VCaP (cell line): ENCODE results near the gene MEDAG.
"Not testable (repeated sequence)": the region's sequence is repeated elsewhere in the genome, so short reads cannot be mapped to it uniquely, and the experiment has no call there.

Experiments used
- H3K27ac ChIP-seq: fragments of 450-650 bp; 2 replicates; pipeline ENCODE4 v1.5.1; 2017
- TF ChIP-seq, protein P1 (sequence below): fragments of 450-650 bp; conservative IDR thresholded peaks from 2 replicates; pipeline ENCODE4 v1.5.1; 2017; ENCODE audit warnings: mild to moderate bottlenecking, moderate library complexity

The MEDAG gene

DNA sequence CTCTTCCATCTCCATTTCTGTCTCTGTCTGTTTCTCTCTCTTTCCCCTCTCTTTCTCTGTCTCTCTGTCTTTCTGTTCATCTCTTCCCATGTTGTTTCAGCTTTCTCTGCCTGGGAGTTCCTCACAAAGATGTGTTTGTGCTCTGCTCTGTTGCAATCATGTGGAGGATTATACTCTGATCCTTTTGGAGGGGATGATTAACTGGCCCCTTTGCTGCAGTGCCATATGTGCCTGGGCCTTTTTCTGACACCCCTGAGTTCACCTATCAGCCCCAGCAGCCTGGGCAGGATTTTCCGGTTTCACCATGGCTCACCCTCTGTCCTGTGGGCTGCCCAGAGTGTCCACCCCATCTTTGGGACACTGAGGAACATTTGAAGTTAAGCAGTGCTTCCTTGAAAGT is 17.3 kb downstream of the MEDAG start:
- TF ChIP-seq, protein P1, sequence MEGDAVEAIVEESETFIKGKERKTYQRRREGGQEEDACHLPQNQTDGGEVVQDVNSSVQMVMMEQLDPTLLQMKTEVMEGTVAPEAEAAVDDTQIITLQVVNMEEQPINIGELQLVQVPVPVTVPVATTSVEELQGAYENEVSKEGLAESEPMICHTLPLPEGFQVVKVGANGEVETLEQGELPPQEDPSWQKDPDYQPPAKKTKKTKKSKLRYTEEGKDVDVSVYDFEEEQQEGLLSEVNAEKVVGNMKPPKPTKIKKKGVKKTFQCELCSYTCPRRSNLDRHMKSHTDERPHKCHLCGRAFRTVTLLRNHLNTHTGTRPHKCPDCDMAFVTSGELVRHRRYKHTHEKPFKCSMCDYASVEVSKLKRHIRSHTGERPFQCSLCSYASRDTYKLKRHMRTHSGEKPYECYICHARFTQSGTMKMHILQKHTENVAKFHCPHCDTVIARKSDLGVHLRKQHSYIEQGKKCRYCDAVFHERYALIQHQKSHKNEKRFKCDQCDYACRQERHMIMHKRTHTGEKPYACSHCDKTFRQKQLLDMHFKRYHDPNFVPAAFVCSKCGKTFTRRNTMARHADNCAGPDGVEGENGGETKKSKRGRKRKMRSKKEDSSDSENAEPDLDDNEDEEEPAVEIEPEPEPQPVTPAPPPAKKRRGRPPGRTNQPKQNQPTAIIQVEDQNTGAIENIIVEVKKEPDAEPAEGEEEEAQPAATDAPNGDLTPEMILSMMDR = no peak
- H3K27ac ChIP-seq = no peak overlapping the region

DNA sequence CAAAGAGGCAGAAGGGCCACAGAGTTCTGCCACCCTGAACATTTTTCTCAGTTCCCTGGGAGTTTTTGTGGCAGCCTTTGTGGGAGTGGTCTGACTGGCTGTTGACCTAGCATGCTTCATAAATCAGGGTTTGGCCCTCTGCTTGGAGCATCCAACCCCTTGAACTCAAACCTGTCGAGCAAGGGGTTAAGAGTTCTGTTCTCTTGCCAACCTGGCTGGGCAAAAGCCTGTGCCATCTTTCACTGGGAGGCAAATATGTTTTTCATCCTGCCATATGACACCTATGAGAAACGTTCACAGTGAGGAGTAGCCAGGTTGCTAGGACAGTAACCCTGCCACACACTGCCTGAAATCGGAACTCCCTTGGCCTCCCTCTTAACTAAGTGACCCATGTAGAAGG is 18.6 kb downstream of the MEDAG start:
- H3K27ac ChIP-seq = no peak overlapping the region
- TF ChIP-seq, protein P1 = no peak

DNA sequence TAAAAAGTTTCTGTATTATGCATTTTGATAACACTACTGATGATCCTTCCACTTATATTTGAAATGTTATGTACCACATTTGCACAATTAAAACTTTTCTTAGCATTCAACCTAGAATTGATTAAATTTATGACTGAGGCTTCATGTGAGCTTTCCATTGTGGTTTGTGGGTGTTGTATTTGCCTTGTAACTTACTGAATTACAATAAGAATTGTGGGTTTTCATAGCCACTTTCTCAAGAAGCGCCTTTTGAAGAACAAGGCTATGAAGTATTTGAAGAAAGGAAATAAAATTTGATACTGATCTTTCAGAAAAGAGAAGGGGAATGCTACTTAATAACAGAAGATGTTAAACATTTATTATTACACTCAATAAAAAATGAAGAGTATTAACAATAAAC is 19.4 kb downstream of the MEDAG start:
- H3K27ac ChIP-seq = no peak overlapping the region
- TF ChIP-seq, protein P1 = no peak

DNA sequence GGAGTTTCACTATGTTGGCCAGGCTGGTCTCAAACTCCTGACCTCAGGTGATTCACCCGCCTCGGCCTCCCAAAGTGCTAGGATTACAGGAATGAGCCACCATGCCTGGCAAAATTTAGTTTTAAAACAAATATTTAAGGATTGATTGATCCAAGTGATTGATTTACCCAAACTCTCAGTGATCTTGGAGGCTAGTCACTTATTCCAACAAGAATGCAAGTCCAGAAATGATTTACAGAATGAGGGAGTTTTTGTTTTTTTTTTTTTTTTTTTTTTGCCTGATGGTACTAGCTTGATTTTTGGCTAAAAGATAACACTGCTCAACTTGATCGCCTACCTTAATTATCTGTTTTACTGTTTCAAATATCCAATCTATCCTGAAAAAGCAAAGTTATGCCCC is 20.7 kb downstream of the MEDAG start:
- TF ChIP-seq, protein P1 = no peak
- no peak overlapping the region for H3K27ac ChIP-seq

DNA sequence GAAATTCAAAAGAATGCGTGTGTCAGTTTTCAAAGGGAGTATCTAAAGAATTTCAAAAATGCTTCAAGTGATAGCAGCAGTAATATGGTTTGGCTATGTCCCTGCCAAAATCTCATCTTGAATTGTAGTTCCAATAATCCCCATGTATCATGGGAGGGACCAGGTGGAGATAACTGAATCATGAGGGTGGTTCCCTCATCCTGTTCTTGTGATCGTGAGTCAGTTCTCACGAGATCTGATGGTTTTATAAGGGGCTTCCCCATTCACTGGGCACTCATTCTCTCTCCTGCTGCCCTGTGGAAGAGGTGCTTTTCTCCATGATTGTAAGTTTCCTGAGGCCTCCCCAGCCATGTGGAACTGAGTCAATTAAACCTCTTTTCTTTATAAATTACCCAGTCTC is 21.1 kb downstream of the MEDAG start:
- not testable (repeated sequence) for H3K27ac ChIP-seq

DNA sequence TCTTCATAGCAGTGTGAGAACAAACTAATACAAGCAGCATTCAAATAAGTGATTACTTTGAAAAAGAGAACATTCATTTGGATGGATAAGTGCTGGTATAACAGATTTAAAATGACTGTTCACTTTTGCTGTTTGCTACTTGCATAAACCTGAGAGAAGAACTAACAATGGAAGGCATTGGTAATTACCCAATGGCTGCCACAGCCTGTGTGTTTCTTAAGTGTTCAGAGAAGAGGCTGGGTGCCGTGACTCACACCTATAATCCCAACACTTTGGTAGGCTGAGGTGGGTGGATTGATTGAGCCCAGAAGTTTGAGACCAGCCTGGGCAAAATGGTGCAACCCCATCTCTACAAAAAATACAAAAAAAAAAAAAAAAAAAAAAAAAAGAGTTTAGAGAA is 21.5 kb downstream of the MEDAG start:
- H3K27ac ChIP-seq = no peak overlapping the region
- TF ChIP-seq, protein P1 = no peak

DNA sequence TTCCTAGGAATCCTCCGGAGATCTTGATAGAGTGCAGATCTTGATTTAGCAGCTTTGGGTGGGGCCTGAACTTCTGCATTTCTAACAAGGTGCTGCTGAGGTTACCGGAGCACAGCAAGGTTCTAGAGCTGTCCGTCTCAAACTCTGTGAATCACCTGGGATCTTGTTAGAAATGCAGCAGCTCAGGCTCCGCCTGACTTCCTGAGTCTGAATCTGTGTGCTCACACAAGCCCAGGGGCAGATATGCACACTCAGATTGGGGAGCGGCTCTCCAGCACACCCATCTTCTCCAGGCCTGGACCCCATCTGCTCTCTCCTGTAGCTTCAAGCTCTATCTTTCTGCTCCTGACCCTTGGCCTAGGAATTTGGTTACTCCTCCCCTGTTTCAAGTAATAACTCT is 22.9 kb downstream of the MEDAG start:
- TF ChIP-seq, protein P1 = no peak

DNA sequence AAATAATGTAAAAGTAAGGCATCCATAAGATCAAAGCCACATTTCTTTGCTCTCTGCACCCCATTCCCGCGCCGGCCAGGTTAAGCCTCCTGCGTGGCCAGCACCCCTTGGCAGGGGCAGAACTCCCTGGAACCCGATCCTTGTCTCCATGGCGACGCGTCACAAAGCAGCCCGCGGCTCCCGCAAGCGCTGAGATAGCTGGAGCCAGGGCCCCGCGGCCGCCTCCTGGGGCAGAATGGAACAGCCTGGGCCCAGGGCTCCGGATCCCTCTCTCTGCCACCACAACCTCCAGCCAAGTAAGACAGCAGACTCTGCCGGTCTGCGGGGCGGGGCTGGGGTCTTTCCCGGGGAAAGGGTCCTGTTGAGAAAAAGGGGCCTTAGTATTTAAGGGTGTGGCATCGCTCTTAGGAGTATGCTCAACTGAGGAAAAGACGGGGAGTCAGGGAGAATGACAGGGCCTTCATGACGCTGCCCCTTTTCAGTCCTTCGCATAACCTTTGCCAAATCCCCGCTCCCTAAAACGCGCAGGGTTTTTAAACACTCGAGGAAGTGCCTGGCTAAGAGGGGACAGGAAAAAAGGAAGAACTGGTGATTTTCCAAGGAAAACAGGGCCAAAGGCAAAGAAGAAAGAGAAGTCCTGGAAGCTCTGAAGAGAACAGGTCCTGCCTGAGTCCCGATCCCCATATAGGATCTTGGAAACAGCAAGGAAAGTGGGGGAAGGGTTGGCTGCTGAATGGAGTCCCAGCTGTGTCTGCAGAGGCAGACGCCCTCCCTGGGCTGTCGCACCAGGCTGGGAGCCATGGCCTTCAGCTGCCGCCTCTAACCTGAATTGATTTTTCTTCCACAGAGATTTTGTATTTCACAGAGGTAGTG is 26.6 kb downstream of the MEDAG start, which contains the start of gene TEX26:
Gene TEX26 (plus strand): TSS at position 176 of the 873 bp plus-strand sequence. CDS start 60 bp downstream, at position 236.
- no peak within 1 kb of the TSS for H3K27ac ChIP-seq
- TF ChIP-seq, protein P1 = no peak

More for the DNA sequence above, 22.9 kb downstream of the MEDAG start:
- no peak overlapping the region for H3K27ac ChIP-seq
